HepG2 (cell line): ENCODE data around the gene INPP1. TPM values are rescaled to one million over a fixed set of nuclear protein-coding genes. Genes with fewer than 3 reads are reported as not detected.

ENCODE experiments used
- ETV6 ChIP-seq: sonication (generic); formaldehyde crosslinking; conservative IDR thresholded peaks from 2 replicates; pipeline ENCODE4 v1.4.0; 2020; ENCODE audit warnings: missing genetic modification reagents
- FOXA1 ChIP-seq, 2 experiments: fragments of 450-650 bp in 1 of 2; sonication (generic) in 1 of 2; formaldehyde crosslinking in 1 of 2; IDR thresholded peaks; 2 replicates each; pipeline versions ENCODE4 v1.4.0 to v1.6.1; 2016 to 2020; ENCODE audit warnings: missing genetic modification reagents in 1 of 2
- IRX3 ChIP-seq: sonication (generic); formaldehyde crosslinking; IDR thresholded peaks from 2 replicates; pipeline ENCODE4 v1.8.1; 2023; ENCODE audit warnings: mild to moderate bottlenecking, low read depth, missing genetic modification reagents, borderline replicate concordance
- KMT2B ChIP-seq: IDR thresholded peaks from 2 replicates; pipeline ENCODE4 v1.6.1; 2016; ENCODE audit warnings: missing genetic modification reagents, missing compliant biosample characterization
- NFYC ChIP-seq: IDR thresholded peaks from 2 replicates; pipeline ENCODE4 v1.6.1; 2016; ENCODE audit warnings: missing genetic modification reagents, missing compliant biosample characterization
- NKX3-1 ChIP-seq: sonication (generic); formaldehyde crosslinking; IDR thresholded peaks from 2 replicates; pipeline ENCODE4 v1.5.0; 2020; ENCODE audit warnings: missing genetic modification reagents
- NPAS2 ChIP-seq: sonication (generic); formaldehyde crosslinking; IDR thresholded peaks from 2 replicates; pipeline ENCODE4 v1.8.0; 2022; ENCODE audit warnings: mild to moderate bottlenecking, missing genetic modification reagents, borderline replicate concordance
- POLR2A ChIP-seq, 2 experiments: IDR thresholded peaks; 2 replicates each; pipeline ENCODE4 v1.6.1; 2011; ENCODE audit warnings: low read depth in 2 of 2, low read length in 2 of 2, mild to moderate bottlenecking in 1 of 2, moderate library complexity in 1 of 2; ENCODE audit not compliant: insufficient read depth in 1 of 2
- RARG ChIP-seq: sonication (generic); formaldehyde crosslinking; IDR thresholded peaks from 2 replicates; pipeline ENCODE4 v1.4.0; 2020; ENCODE audit warnings: low read depth, mild to moderate bottlenecking, missing genetic modification reagents
- SETDB1 ChIP-seq: sonication (generic); formaldehyde crosslinking; IDR thresholded peaks from 2 replicates; pipeline ENCODE4 v1.5.1; 2020; ENCODE audit warnings: missing genetic modification reagents, mild to moderate bottlenecking, borderline replicate concordance
- TARDBP ChIP-seq: sonication (generic); formaldehyde crosslinking; IDR thresholded peaks from 2 replicates; pipeline ENCODE4 v1.8.0; 2022; ENCODE audit warnings: mild to moderate bottlenecking, missing genetic modification reagents
- THRA ChIP-seq: sonication (generic); formaldehyde crosslinking; IDR thresholded peaks from 2 replicates; pipeline ENCODE4 v1.4.0; 2020; ENCODE audit warnings: missing genetic modification reagents, borderline replicate concordance
- ZNF34 ChIP-seq: sonication (generic); formaldehyde crosslinking; IDR thresholded peaks from 2 replicates; pipeline ENCODE4 v1.4.0; 2020; ENCODE audit warnings: mild to moderate bottlenecking, missing genetic modification reagents, borderline replicate concordance
- ZNF468 ChIP-seq: sonication (generic); formaldehyde crosslinking; IDR thresholded peaks from 2 replicates; pipeline ENCODE4 v1.8.0; 2022; ENCODE audit warnings: mild to moderate bottlenecking, moderate library complexity, missing genetic modification reagents
- ZNF501 ChIP-seq: sonication (generic); formaldehyde crosslinking; IDR thresholded peaks from 2 replicates; pipeline ENCODE4 v1.5.1; 2020; ENCODE audit warnings: mild to moderate bottlenecking, moderate library complexity, missing genetic modification reagents
- ZNF556 ChIP-seq: sonication (generic); formaldehyde crosslinking; IDR thresholded peaks from 2 replicates; pipeline ENCODE4 v1.4.0; 2020; ENCODE audit warnings: mild to moderate bottlenecking, missing genetic modification reagents, borderline replicate concordance
- ZNF563 ChIP-seq: sonication (generic); formaldehyde crosslinking; IDR thresholded peaks from 2 replicates; pipeline ENCODE4 v1.8.0; 2022; ENCODE audit warnings: mild to moderate bottlenecking, moderate library complexity, missing genetic modification reagents
- ZNF564 ChIP-seq: sonication (generic); formaldehyde crosslinking; IDR thresholded peaks from 2 replicates; pipeline ENCODE4 v1.8.1; 2023; ENCODE audit warnings: mild to moderate bottlenecking, missing genetic modification reagents
- ZNF710 ChIP-seq: sonication (generic); formaldehyde crosslinking; IDR thresholded peaks from 2 replicates; pipeline ENCODE4 v1.5.0; 2020; ENCODE audit warnings: mild to moderate bottlenecking, missing genetic modification reagents, borderline replicate concordance
- ZNF768 ChIP-seq: sonication (generic); formaldehyde crosslinking; IDR thresholded peaks from 2 replicates; pipeline ENCODE4 v1.4.0; 2020; ENCODE audit warnings: missing genetic modification reagents
- ZNF792 ChIP-seq: IDR thresholded peaks from 2 replicates; pipeline ENCODE4 v1.6.1; 2016
- polyA plus RNA-seq, 8 experiments: library from polyadenylated mRNA; depleted of rRNA in 3 of 8; stranded (reverse) in 7 of 8; unstranded in 1 of 8; fragments of >200 nt; fragmentation: Illumina TruSeq in 4 of 8; extraction: Trizol in 4 of 8; gene quantifications; 2 replicates each; pipeline versions ENCODE4 v1.2.1 to v1.2.3, GENCODE V29; 2011 to 2016; ENCODE audit warnings: low read depth in 4 of 8, missing spikeins in 1 of 8, mixed read lengths in 1 of 8; ENCODE audit not compliant: insufficient read depth in 1 of 8
- total RNA-seq, 5 experiments: library from RNA; depleted of rRNA; stranded (reverse); fragments of >200 nt; fragmentation: Illumina TruSeq; extraction: Trizol; gene quantifications; 2 replicates each; pipeline ENCODE4 v1.2.3, GENCODE V29; 2016; ENCODE audit warnings: low read depth in 1 of 5
- TF ChIP-seq, protein P1 (sequence below): IDR thresholded peaks from 2 replicates; pipeline ENCODE4 v1.6.1; 2018; ENCODE audit warnings: missing genetic modification reagents

Gene INPP1
- total and polyA plus RNA-seq, 2 of the 13 experiments (the other 11 are each of a cell fraction or from before 2014, with no cell fraction given): 10.0 to 13.3 TPM

DNA sequence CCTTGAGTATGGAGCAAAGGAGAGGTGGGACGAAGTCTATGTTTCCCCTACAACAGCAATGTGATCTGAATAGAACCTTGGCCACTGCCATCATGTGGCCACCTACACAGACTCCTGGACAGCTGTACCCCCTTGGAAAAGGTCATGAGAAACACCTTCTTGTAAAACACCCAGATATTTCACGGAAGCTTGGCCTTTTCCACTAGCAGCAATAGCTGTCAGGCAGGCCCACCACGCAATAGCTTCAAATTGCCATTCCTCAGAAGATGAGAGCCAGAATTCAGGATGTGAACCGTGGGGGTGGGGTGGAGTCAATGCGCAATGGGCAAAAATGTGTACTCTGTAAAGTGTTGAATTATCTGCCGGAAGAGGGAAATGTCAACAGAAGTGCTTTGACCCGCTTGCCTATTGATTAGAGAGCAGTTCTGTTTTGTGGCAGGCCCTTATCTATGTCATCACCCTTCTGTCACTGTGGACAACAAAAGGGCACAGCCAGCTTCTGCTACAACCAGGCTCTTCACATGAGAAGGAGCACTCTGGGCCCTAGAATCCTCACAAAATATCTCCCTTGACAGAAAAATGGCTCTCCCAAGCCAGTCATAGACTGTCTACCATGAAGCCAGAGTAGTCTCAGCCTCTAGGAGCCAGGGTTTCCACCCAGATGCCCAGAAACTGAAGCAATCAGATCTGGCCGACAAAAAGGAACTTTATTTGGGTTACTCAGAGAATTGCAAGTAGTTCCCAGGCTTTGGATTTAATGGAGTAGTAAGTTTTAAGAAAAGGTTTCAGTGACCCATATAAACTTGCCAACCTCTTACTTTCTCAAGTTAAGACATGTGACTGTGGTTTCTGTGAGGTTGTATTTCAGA is 9.5 kb downstream of the INPP1 start (continued):
- TF ChIP-seq, protein P1, sequence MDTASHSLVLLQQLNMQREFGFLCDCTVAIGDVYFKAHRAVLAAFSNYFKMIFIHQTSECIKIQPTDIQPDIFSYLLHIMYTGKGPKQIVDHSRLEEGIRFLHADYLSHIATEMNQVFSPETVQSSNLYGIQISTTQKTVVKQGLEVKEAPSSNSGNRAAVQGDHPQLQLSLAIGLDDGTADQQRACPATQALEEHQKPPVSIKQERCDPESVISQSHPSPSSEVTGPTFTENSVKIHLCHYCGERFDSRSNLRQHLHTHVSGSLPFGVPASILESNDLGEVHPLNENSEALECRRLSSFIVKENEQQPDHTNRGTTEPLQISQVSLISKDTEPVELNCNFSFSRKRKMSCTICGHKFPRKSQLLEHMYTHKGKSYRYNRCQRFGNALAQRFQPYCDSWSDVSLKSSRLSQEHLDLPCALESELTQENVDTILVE (CRISPR knock-in tag): peak; percentile 98
- TF ChIP-seq NPAS2 (CRISPR knock-in tag) (no peak), ZNF792 (CRISPR knock-in tag) (peak; percentile 99), KMT2B (CRISPR knock-in tag) (peak; percentile 87), ZNF768 (CRISPR knock-in tag) (no peak; the same call in 1 of the 2 replicates), ZNF564 (peak; percentile 90; the same call in 1 of the 2 replicates), SETDB1 (CRISPR knock-in tag) (no peak), ZNF563 (CRISPR knock-in tag) (peak; percentile 92), TARDBP (peak; percentile 100), POLR2A (IDR thresholded peaks at IDR 0.05; ENCODE audit: insufficient read depth in 1 of 2, low read depth in 2 of 2, low read length in 2 of 2) (peak in 1 of 2 experiments; percentile 32; a peak in 1 of 4 replicates), THRA (CRISPR knock-in tag) (peak; percentile 87), NKX3-1 (CRISPR knock-in tag) (peak; percentile 66; the same call in 1 of the 2 replicates), ZNF34 (CRISPR knock-in tag) (peak; percentile 86), ZNF556 (CRISPR knock-in tag) (peak; percentile 99), FOXA1 (IDR thresholded peaks at IDR 0.05) (peak; percentile 73), FOXA1 (CRISPR knock-in tag; IDR thresholded peaks at IDR 0.05) (peak; percentile 98), NFYC (CRISPR knock-in tag) (peak; percentile 54), IRX3 (CRISPR knock-in tag) (peak; percentile 86; the same call in 1 of the 2 replicates), ZNF468 (CRISPR knock-in tag) (no peak), ZNF710 (CRISPR knock-in tag) (peak; percentile 98), ETV6 (CRISPR knock-in tag) (peak; percentile 86), RARG (CRISPR knock-in tag) (peak; percentile 87; the same call in 1 of the 2 replicates), ZNF501 (peak; percentile 99)
